ENCODE results near the gene ANKRD22.

The ANKRD22 gene

GRCh38 chr10:88781206-88781605, 70.4 kb downstream of the ANKRD22 start:
- H3K4me1 ChIP-seq (ENCODE audit: control insufficient read depth, insufficient read depth, low read length, unreplicated experiment), result no peaks in the 10 kb centered on the region
- H3K27me3 ChIP-seq (ENCODE audit: insufficient read depth, low read length), result no peaks in the 10 kb centered on the region
- no peaks in the 10 kb centered on the region for H3K79me2 ChIP-seq (ENCODE audit: control insufficient read depth, insufficient read depth, low read length, unreplicated experiment)
- no peak overlapping the region for H3K27ac ChIP-seq (ENCODE audit: low read depth, low read length)
- H2AFZ ChIP-seq (ENCODE audit: low read length, unreplicated experiment), result no peak overlapping the region
- no peaks in the 10 kb centered on the region for H3K36me3 ChIP-seq (ENCODE audit: insufficient read depth, low read length)
- no peak overlapping the region for H3K4me3 ChIP-seq (ENCODE audit: low read depth, low read length)
